Ishikawa (cell line): ENCODE results near the gene ALOX15.

Experiments used
- CEBPB ChIP-seq: IDR thresholded peaks from 2 replicates; pipeline ENCODE4 v1.6.1; 2012
- CREB1 ChIP-seq: IDR thresholded peaks from 2 replicates; pipeline ENCODE4 v1.6.1; 2012; ENCODE audit warnings: low read depth
- EGR1 ChIP-seq: IDR thresholded peaks from 2 replicates; pipeline ENCODE4 v1.6.1; 2012
- EP300 ChIP-seq: IDR thresholded peaks from 2 replicates; pipeline ENCODE4 v1.6.1; 2012; ENCODE audit warnings: borderline replicate concordance
- FOXM1 ChIP-seq: IDR thresholded peaks from 2 replicates; pipeline ENCODE4 v1.6.1; 2012; ENCODE audit warnings: low read depth, borderline replicate concordance
- NFIC ChIP-seq: IDR thresholded peaks from 2 replicates; pipeline ENCODE4 v1.6.1; 2012
- RAD21 ChIP-seq: IDR thresholded peaks from 2 replicates; pipeline ENCODE4 v1.6.1; 2012; ENCODE audit warnings: low read depth
- TAF1 ChIP-seq: IDR thresholded peaks from 2 replicates; pipeline ENCODE4 v1.6.1; 2012; ENCODE audit warnings: low read depth, mild to moderate bottlenecking
- TCF12 ChIP-seq: IDR thresholded peaks from 2 replicates; pipeline ENCODE4 v1.6.1; 2012; ENCODE audit warnings: low read depth
- TEAD4 ChIP-seq: IDR thresholded peaks from 2 replicates; pipeline ENCODE4 v1.6.1; 2012
- YY1 ChIP-seq: IDR thresholded peaks from 2 replicates; pipeline ENCODE4 v1.6.1; 2012; ENCODE audit warnings: low read depth
- ZBTB7A ChIP-seq: IDR thresholded peaks from 2 replicates; pipeline ENCODE4 v1.6.1; 2012; ENCODE audit warnings: low read depth
- TF ChIP-seq, protein P1 (sequence below): IDR thresholded peaks from 2 replicates; pipeline ENCODE4 v1.6.1; 2012; ENCODE audit warnings: low read depth, mild to moderate bottlenecking
- TF ChIP-seq, protein P2 (sequence below): IDR thresholded peaks from 2 replicates; pipeline ENCODE4 v1.6.1; 2012
- TF ChIP-seq, protein P3 (sequence below): IDR thresholded peaks from 2 replicates; pipeline ENCODE4 v1.6.1; 2012

ALOX15 gene

DNA sequence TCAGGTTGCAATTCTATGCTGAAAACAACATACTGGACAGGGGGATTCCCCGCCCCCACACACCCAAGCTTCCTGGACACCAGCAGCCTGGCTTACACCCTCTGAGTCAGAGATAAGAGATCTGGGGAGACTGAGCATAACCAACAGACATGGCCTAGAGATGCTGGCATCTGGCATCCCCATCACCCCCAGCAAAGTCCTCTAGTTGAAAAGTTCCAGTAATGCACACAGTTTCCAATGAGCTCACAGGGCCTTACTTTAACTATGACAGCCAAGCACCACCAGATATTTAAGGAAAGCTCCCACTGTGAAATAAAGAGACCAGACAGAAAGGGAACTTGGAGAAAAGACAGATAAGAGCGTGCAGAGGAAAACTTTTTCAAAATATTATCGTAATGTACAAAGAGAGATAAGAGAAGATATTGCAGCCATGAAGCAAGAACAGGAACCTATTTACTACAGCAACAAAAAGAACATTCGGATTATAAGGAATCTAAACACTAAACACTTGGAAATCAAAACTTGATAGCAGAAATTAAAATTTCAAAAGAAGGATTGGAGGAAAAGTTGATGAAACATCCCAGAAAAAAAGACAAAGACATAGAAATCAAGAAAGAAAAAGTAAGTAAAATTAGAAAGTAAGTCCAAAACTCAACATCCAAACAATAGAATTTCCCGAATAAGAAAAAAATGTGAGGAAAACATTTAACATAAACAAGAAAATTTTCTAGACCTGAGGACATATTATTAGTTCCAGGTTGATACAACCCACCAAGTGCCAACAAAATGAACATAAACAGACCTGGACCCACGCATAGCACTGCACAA, 17.2 kb upstream of the ALOX15 start:
- TF ChIP-seq, protein P1, sequence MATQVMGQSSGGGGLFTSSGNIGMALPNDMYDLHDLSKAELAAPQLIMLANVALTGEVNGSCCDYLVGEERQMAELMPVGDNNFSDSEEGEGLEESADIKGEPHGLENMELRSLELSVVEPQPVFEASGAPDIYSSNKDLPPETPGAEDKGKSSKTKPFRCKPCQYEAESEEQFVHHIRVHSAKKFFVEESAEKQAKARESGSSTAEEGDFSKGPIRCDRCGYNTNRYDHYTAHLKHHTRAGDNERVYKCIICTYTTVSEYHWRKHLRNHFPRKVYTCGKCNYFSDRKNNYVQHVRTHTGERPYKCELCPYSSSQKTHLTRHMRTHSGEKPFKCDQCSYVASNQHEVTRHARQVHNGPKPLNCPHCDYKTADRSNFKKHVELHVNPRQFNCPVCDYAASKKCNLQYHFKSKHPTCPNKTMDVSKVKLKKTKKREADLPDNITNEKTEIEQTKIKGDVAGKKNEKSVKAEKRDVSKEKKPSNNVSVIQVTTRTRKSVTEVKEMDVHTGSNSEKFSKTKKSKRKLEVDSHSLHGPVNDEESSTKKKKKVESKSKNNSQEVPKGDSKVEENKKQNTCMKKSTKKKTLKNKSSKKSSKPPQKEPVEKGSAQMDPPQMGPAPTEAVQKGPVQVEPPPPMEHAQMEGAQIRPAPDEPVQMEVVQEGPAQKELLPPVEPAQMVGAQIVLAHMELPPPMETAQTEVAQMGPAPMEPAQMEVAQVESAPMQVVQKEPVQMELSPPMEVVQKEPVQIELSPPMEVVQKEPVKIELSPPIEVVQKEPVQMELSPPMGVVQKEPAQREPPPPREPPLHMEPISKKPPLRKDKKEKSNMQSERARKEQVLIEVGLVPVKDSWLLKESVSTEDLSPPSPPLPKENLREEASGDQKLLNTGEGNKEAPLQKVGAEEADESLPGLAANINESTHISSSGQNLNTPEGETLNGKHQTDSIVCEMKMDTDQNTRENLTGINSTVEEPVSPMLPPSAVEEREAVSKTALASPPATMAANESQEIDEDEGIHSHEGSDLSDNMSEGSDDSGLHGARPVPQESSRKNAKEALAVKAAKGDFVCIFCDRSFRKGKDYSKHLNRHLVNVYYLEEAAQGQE: no peak
- TF ChIP-seq EGR1: no peak
- no peak for TF ChIP-seq TCF12
- no peak for TF ChIP-seq TEAD4
- TF ChIP-seq RAD21: no peak
- TF ChIP-seq, protein P2, sequence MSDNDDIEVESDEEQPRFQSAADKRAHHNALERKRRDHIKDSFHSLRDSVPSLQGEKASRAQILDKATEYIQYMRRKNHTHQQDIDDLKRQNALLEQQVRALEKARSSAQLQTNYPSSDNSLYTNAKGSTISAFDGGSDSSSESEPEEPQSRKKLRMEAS: no peak
- no peak for TF ChIP-seq NFIC
- TF ChIP-seq, protein P3, sequence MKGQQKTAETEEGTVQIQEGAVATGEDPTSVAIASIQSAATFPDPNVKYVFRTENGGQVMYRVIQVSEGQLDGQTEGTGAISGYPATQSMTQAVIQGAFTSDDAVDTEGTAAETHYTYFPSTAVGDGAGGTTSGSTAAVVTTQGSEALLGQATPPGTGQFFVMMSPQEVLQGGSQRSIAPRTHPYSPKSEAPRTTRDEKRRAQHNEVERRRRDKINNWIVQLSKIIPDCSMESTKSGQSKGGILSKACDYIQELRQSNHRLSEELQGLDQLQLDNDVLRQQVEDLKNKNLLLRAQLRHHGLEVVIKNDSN: no peak
- TF ChIP-seq CEBPB: no peak
- no peak for TF ChIP-seq ZBTB7A
- TF ChIP-seq CREB1: no peak
- no peak for TF ChIP-seq FOXM1
- no peak for TF ChIP-seq YY1
- TF ChIP-seq EP300: no peak
- no peak for TF ChIP-seq TAF1

DNA sequence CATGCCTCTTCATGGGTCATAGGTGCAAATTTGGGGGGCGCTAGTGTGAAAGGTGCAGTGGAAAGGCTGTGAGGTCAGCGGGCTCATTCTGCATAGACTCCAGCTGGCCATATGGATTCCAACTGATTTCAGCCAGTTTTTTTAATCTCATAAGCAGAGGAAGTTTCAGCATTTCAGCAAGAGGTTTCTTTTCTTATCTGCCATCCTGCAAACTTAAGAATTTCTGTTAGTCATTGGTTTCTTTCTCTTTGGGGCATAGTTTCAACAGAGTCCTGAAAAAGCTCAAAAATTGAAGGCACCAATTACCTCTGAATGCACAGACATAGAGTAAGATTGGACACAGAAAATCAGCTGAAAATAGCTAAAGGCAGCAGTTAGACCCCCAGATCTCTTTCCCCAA, 16.2 kb upstream of the ALOX15 start:
- TF ChIP-seq EGR1 (no peak), CREB1 (no peak), RAD21 (no peak), TCF12 (no peak), ZBTB7A (no peak), CEBPB (no peak)
- TF ChIP-seq, protein P1: no peak
- TF ChIP-seq, protein P2: no peak

DNA sequence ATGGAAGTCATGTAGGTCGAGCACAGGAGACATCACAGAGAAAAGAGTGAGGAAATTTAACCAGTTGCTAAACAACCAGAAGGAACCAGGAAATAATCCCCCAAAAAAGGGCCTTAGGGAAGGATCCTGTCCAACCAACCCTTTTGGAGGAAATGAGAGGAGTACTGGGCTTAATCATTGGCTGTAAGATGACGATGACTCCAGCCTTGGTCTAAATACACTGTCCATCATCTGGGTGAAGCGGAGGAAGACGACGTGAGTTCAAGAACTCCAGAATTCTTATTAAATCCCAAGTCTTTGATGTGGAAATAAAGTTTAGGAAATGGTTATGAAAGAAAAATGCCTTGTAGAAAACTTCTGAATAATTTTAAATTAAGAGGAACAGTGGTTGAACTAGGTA, 11.5 kb upstream of the ALOX15 start:
- TF ChIP-seq TCF12: no peak
- TF ChIP-seq TAF1: no peak
- no peak for TF ChIP-seq NFIC

DNA sequence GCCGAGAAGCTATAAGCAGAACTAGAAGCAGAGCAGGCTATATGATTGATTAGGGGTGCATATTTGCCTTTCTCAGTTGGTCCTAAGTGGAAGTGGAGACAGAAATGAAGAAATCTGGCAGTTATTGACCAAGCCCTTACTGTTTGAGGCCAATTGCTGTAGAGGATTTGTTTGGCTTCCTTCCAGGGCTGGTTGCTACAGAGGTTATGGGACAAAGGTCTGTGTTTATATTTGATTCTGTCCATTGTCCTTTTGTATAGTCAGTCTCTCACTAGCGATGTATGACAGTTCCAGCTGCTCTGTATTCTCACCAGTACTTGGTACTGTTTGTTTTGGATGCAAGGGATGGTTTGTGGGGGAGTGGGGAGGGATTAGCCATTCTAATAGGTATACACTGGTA, 7.3 kb upstream of the ALOX15 start:
- TF ChIP-seq TCF12: no peak
- TF ChIP-seq, protein P1: no peak
- TF ChIP-seq, protein P3: no peak
- no peak for TF ChIP-seq CEBPB
- no peak for TF ChIP-seq ZBTB7A
- no peak for TF ChIP-seq FOXM1
- no peak for TF ChIP-seq TEAD4
- no peak for TF ChIP-seq TAF1
- TF ChIP-seq, protein P2: no peak
- TF ChIP-seq EP300: no peak
- no peak for TF ChIP-seq EGR1
- TF ChIP-seq CREB1: no peak
- no peak for TF ChIP-seq NFIC
- TF ChIP-seq YY1: no peak
- no peak for TF ChIP-seq RAD21
